ENCODE data around the gene NCK2.

GRCh38 chr2:105894327-105894944 lies 149.7 kb downstream of the NCK2 start:
- TF ChIP-seq ZNF274 (IDR thresholded peaks at IDR 0.05; ENCODE audit: low read depth, low read length) (no peak), SUZ12 (IDR thresholded peaks at IDR 0.05; ENCODE audit: extremely low read depth, insufficient read depth, insufficient read length) (no peak), YY1 (IDR thresholded peaks at IDR 0.05; ENCODE audit: insufficient read depth, insufficient read length) (no peak)
